ENCODE measurements around the gene CST9. TPM values are rescaled to one million over a fixed set of nuclear protein-coding genes. Genes with fewer than 3 reads are reported as not detected.

The CST9 gene
- total and polyA plus RNA-seq, 2 of the 13 experiments (the other 11 are each of a cell fraction or from before 2014, with no cell fraction given): 0.07 TPM; not detected in 1

DNA sequence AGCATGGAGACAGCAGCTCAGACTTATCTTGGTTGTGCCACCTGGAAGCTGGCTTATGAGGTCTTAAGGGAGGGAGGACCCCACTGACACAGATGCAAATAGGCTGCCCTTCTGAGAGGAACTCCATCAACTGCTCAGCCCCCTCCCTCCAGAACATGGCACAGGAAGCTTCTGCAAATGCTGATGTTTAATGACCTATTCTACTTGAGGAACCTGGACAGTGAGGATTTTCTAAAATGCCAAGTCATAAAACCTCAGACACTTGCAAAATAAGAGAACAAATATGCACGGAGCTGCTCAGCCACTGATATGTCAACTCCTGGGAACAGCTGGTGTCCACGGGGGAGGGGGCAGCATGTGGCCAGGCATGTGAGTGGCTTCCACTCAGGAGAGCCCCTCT lies 3.5 kb downstream of the CST9 start (continued):
- no peak for TF ChIP-seq MXD4 (CRISPR knock-in tag; IDR thresholded peaks at IDR 0.05)
- no peak for TF ChIP-seq ELF1 (CRISPR knock-in tag; IDR thresholded peaks at IDR 0.05)
- TF ChIP-seq, protein P1, sequence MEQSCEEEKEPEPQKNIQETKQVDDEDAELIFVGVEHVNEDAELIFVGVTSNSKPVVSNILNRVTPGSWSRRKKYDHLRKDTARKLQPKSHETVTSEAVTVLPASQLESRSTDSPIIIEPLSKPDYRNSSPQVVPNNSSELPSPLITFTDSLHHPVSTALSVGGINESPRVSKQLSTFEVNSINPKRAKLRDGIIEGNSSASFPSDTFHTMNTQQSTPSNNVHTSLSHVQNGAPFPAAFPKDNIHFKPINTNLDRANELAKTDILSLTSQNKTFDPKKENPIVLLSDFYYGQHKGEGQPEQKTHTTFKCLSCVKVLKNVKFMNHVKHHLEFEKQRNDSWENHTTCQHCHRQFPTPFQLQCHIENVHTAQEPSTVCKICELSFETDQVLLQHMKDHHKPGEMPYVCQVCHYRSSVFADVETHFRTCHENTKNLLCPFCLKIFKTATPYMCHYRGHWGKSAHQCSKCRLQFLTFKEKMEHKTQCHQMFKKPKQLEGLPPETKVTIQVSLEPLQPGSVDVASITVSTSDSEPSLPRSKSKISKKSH (CRISPR knock-in tag; IDR thresholded peaks at IDR 0.05; ENCODE audit: borderline replicate concordance): no peak
- TF ChIP-seq ZNF792 (CRISPR knock-in tag; IDR thresholded peaks at IDR 0.05): no peak
- TF ChIP-seq ZFP1 (CRISPR knock-in tag; IDR thresholded peaks at IDR 0.05): no peak
- no peak for TF ChIP-seq PRMT3 (CRISPR knock-in tag; IDR thresholded peaks at IDR 0.05; ENCODE audit: borderline replicate concordance, low read depth)
- TF ChIP-seq, protein P2, sequence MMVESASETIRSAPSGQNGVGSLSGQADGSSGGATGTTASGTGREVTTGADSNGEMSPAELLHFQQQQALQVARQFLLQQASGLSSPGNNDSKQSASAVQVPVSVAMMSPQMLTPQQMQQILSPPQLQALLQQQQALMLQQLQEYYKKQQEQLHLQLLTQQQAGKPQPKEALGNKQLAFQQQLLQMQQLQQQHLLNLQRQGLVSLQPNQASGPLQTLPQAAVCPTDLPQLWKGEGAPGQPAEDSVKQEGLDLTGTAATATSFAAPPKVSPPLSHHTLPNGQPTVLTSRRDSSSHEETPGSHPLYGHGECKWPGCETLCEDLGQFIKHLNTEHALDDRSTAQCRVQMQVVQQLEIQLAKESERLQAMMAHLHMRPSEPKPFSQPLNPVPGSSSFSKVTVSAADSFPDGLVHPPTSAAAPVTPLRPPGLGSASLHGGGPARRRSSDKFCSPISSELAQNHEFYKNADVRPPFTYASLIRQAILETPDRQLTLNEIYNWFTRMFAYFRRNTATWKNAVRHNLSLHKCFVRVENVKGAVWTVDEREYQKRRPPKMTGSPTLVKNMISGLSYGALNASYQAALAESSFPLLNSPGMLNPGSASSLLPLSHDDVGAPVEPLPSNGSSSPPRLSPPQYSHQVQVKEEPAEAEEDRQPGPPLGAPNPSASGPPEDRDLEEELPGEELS (CRISPR knock-in tag; IDR thresholded peaks at IDR 0.05): no peak

DNA sequence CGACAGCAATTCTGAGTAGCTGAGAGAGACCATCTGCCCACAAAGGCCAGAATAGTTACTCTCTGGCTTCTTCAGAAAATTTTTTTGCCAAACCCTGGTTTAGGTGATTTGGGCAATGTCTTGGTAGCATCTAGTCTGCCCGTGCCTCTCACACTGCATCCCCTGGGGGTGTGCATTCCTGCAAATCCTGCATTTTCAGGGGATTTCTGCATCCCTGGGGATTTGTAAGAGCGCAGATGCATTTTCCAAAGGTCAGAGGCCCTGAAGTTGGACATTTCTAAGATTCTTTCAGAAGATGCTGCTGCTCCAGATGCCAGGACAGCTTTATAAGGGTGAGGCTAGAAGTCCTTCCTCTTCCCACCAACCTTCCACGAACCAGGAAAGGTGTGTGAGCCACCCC lies 4.0 kb downstream of the CST9 start:
- no peaks in the 10 kb centered on the region for H3K36me3 ChIP-seq (replicated peaks in 1 of 2; ENCODE audit: control insufficient read depth in 1 of 2, insufficient read depth in 2 of 2, low read length in 2 of 2)
- BruUV-seq (replicated peaks): no TSS peak
- H4K20me1 ChIP-seq (ENCODE audit: insufficient read depth, low read length): no peaks in the 10 kb centered on the region
- ChIA-PET CTCF (ENCODE audit: low intra/inter-chr PET ratio, low total read pairs) (no interaction called here), POLR2A (interaction anchor here (0.7 kb wide), 1 partner anchor 16 kb away, joined by 3 read pairs; no protein-coding TSS in a partner anchor)
- FAIRE-seq: no peak
- no peak overlapping the region for H3K27ac ChIP-seq (ENCODE audit: extremely low read length, insufficient read depth, low read length)
- no peak for ATAC-seq
- no peaks in the 10 kb centered on the region for H3K9me3 ChIP-seq (ENCODE audit: low read length)
- in situ Hi-C loops (cut with HindIII; ENCODE audit: extremely low pct_ligation_motif_present, low pct_unique_long_range_greater_than_20kb): no loop called here
- intact Hi-C loops (cut with micrococcal nuclease; ENCODE audit: unreplicated experiment): no loop called here
- WGBS (ENCODE audit: low lambda C conversion rate): 13% methylated on average over 4 of the region's 4 CpGs
- no peak overlapping the region for H3K4me2 ChIP-seq (ENCODE audit: low read depth, low read length)
- peaks cover 2 to 28% of the 10 kb centered on the region in 2 experiments; a peak in 4 of 5 replicates for H3K27me3 ChIP-seq (ENCODE audit: control insufficient read depth in 1 of 2, insufficient read depth in 2 of 2, low read length in 2 of 2)
- no peaks in the 10 kb centered on the region for H3K79me2 ChIP-seq (ENCODE audit: insufficient read depth, low read length)
- no peak for DNase-seq (ENCODE audit: low spot score)
- H2AFZ ChIP-seq (ENCODE audit: low read length): no peak overlapping the region
- H3K4me1 ChIP-seq (ENCODE audit: insufficient read depth, low read length): peaks cover 6% of the 10 kb centered on the region
- H3K9ac ChIP-seq (ENCODE audit: insufficient read depth, low read depth, low read length): no peak overlapping the region
- no peak overlapping the region for H3K4me3 ChIP-seq (replicated peaks in 1 of 3; ENCODE audit: insufficient read depth in 1 of 3, low read depth in 2 of 3, low read length in 3 of 3)
- TF ChIP-seq, protein P3, sequence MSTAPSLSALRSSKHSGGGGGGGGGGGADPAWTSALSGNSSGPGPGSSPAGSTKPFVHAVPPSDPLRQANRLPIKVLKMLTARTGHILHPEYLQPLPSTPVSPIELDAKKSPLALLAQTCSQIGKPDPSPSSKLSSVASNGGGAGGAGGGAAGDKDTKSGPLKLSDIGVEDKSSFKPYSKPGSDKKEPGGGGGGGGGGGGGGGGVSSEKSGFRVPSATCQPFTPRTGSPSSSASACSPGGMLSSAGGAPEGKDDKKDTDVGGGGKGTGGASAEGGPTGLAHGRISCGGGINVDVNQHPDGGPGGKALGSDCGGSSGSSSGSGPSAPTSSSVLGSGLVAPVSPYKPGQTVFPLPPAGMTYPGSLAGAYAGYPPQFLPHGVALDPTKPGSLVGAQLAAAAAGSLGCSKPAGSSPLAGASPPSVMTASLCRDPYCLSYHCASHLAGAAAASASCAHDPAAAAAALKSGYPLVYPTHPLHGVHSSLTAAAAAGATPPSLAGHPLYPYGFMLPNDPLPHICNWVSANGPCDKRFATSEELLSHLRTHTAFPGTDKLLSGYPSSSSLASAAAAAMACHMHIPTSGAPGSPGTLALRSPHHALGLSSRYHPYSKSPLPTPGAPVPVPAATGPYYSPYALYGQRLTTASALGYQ (CRISPR knock-in tag; IDR thresholded peaks at IDR 0.05): no peak
- TF ChIP-seq CREM (IDR thresholded peaks at IDR 0.05): no peak
- no peak for TF ChIP-seq CREM (CRISPR knock-in tag; IDR thresholded peaks at IDR 0.05)
- no peak for TF ChIP-seq PTBP1 (IDR thresholded peaks at IDR 0.05; ENCODE audit: low read depth, low read length, poor library complexity, severe bottlenecking)
- TF ChIP-seq TAF1 (CRISPR knock-in tag; IDR thresholded peaks at IDR 0.05): no peak
- TF ChIP-seq HNF4A (CRISPR knock-in tag; IDR thresholded peaks at IDR 0.05): no peak
- TF ChIP-seq, protein P4, sequence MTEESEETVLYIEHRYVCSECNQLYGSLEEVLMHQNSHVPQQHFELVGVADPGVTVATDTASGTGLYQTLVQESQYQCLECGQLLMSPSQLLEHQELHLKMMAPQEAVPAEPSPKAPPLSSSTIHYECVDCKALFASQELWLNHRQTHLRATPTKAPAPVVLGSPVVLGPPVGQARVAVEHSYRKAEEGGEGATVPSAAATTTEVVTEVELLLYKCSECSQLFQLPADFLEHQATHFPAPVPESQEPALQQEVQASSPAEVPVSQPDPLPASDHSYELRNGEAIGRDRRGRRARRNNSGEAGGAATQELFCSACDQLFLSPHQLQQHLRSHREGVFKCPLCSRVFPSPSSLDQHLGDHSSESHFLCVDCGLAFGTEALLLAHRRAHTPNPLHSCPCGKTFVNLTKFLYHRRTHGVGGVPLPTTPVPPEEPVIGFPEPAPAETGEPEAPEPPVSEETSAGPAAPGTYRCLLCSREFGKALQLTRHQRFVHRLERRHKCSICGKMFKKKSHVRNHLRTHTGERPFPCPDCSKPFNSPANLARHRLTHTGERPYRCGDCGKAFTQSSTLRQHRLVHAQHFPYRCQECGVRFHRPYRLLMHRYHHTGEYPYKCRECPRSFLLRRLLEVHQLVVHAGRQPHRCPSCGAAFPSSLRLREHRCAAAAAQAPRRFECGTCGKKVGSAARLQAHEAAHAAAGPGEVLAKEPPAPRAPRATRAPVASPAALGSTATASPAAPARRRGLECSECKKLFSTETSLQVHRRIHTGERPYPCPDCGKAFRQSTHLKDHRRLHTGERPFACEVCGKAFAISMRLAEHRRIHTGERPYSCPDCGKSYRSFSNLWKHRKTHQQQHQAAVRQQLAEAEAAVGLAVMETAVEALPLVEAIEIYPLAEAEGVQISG (CRISPR knock-in tag; IDR thresholded peaks at IDR 0.05): no peak
- no peak for TF ChIP-seq MAFK (conservative IDR thresholded peaks at IDR 0.05 in 1 of 2, IDR thresholded peaks at IDR 0.05 in 1 of 2; ENCODE audit: low read length in 2 of 2)
- TF ChIP-seq, protein P5, sequence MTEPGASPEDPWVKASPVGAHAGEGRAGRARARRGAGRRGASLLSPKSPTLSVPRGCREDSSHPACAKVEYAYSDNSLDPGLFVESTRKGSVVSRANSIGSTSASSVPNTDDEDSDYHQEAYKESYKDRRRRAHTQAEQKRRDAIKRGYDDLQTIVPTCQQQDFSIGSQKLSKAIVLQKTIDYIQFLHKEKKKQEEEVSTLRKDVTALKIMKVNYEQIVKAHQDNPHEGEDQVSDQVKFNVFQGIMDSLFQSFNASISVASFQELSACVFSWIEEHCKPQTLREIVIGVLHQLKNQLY (CRISPR knock-in tag; IDR thresholded peaks at IDR 0.05): no peak
- no peak for TF ChIP-seq SP5 (CRISPR knock-in tag; IDR thresholded peaks at IDR 0.05; ENCODE audit: borderline replicate concordance, low read depth)

All from HepG2 (cell line).